Endothelial cell of umbilical vein (primary cell): ENCODE data around the gene MTA1. TPM values are rescaled to one million over a fixed set of nuclear protein-coding genes. Genes with fewer than 3 reads are reported as not detected.

Experiments
- BruUV-seq: library from RNA; stranded (reverse); fragments of 400-500 nt; replicated peaks from 2 replicates; lab custom pipeline; 2021; lab: Mats Ljungman, UMichigan
- CTCF ChIA-PET: fragments of 300-600, 350-600 bp; sonication (Branson Sonifier 250); formaldehyde crosslinking; loops from one replicate; lab custom pipeline; 2021; ENCODE audit warnings: antibody characterized with exemption, inconsistent platforms; lab: Charles Lee
- POLR2A ChIA-PET: fragments of 300-600, 350-600 bp; sonication (Branson Sonifier 250); formaldehyde crosslinking; loops from one replicate; lab custom pipeline; 2021; ENCODE audit warnings: antibody characterized with exemption, inconsistent platforms; lab: Charles Lee
- DNase-seq: peaks from one replicate; pipeline ENCODE4 v3.0.0-alpha.2; 2011; ENCODE audit warnings: low read depth, low spot score
- FAIRE-seq: peaks from 2 replicates; lab custom pipeline; 2011; peaks lifted over from hg19 to GRCh38; lab: Jason Lieb, UNC
- H2AFZ ChIP-seq: 2 replicates; pipeline ENCODE4 v1.6.0; 2012; ENCODE audit warnings: low read depth, low read length, control low read depth, inconsistent platforms
- H3K27ac ChIP-seq: 2 replicates; pipeline ENCODE4 v1.5.1; 2011; ENCODE audit warnings: low read depth, mild to moderate bottlenecking, control low read depth, low read length, moderate library complexity; ENCODE audit not compliant: insufficient read depth
- H3K27me3 ChIP-seq, 2 experiments: 2 replicates each; pipeline versions ENCODE4 v1.6.0 to v1.6.1; 2011; ENCODE audit warnings: low read length in 2 of 2, mixed read lengths in 1 of 2; ENCODE audit not compliant: control insufficient read depth in 2 of 2, insufficient read depth in 2 of 2
- H3K36me3 ChIP-seq, 2 experiments: 2 replicates in 1 of 2; 3 replicates in 1 of 2; pipeline ENCODE4 v1.5.1; 2011; ENCODE audit warnings: low read length in 2 of 2, mild to moderate bottlenecking in 1 of 2, moderate library complexity in 1 of 2; ENCODE audit not compliant: control insufficient read depth in 2 of 2, insufficient read depth in 2 of 2; ENCODE audit errors: extremely low read depth in 1 of 2
- H3K4me1 ChIP-seq: 3 replicates; pipeline ENCODE4 v1.5.1; 2011; ENCODE audit warnings: mild to moderate bottlenecking, low read length; ENCODE audit not compliant: control insufficient read depth, insufficient read depth; ENCODE audit errors: extremely low read depth
- H3K4me2 ChIP-seq: 2 replicates; pipeline ENCODE4 v1.6.1; 2011; ENCODE audit warnings: low read length, control low read depth, mixed read lengths; ENCODE audit not compliant: insufficient read depth
- H3K4me3 ChIP-seq, 3 experiments: fragments of 200-600 bp in 1 of 3; sonication (generic), shearing (Covaris generic) in 1 of 3; replicated peaks in 1 of 3; 2 replicates each; pipeline ENCODE4 v1.5.1; 2011 to 2016; ENCODE audit warnings: control low read depth in 3 of 3, low read length in 3 of 3, mild to moderate bottlenecking in 2 of 3, inconsistent platforms in 1 of 3, low read depth in 1 of 3, moderate library complexity in 1 of 3; ENCODE audit not compliant: insufficient read depth in 1 of 3
- H3K79me2 ChIP-seq: 2 replicates; pipeline ENCODE4 v1.6.0; 2012; ENCODE audit warnings: low read length, inconsistent platforms; ENCODE audit not compliant: control insufficient read depth, insufficient read depth
- H3K9ac ChIP-seq: replicated peaks from 2 replicates; pipeline ENCODE3; 2011; ENCODE audit warnings: low read length, control low read depth; ENCODE audit not compliant: insufficient read depth; ENCODE audit errors: extremely low read depth
- H3K9me1 ChIP-seq: replicated peaks from 3 replicates; pipeline ENCODE4 v1.6.0; 2011; ENCODE audit warnings: mild to moderate bottlenecking, low read length; ENCODE audit not compliant: control insufficient read depth, insufficient read depth; ENCODE audit errors: extremely low read depth
- H3K9me3 ChIP-seq: replicated peaks from 2 replicates; pipeline ENCODE4 v1.5.1; 2012; ENCODE audit warnings: low read length, inconsistent platforms; ENCODE audit not compliant: control insufficient read depth, insufficient read depth
- H4K20me1 ChIP-seq: replicated peaks from 2 replicates; pipeline ENCODE3; 2011; ENCODE audit warnings: mild to moderate bottlenecking, low read length; ENCODE audit not compliant: control insufficient read depth, insufficient read depth; ENCODE audit errors: extremely low read depth
- EZH2 ChIP-seq: IDR thresholded peaks from 2 replicates; pipeline ENCODE4 v1.6.1; 2012; ENCODE audit warnings: borderline replicate concordance, low read depth, mild to moderate bottlenecking, moderate library complexity, low read length, inconsistent platforms; ENCODE audit not compliant: severe bottlenecking
- FOS ChIP-seq: IDR thresholded peaks from 2 replicates; pipeline ENCODE4 v1.6.1; 2011; ENCODE audit warnings: mild to moderate bottlenecking, low read length, moderate library complexity, borderline replicate concordance; ENCODE audit not compliant: insufficient read depth
- GATA2 ChIP-seq: IDR thresholded peaks from 2 replicates; pipeline ENCODE4 v1.7.0; 2011; ENCODE audit warnings: low read depth, mild to moderate bottlenecking, moderate library complexity, mixed read lengths, low read length; ENCODE audit not compliant: insufficient read length, insufficient read depth
- JUN ChIP-seq: IDR thresholded peaks from 2 replicates; pipeline ENCODE4 v1.6.1; 2011; ENCODE audit warnings: borderline replicate concordance, low read depth; ENCODE audit not compliant: insufficient read length, insufficient read depth
- MYC ChIP-seq: IDR thresholded peaks from one replicate; pipeline ENCODE4 v1.6.1; 2011; ENCODE audit warnings: mild to moderate bottlenecking, low read depth, low read length
- POLR2A ChIP-seq: IDR thresholded peaks from 2 replicates; pipeline ENCODE4 v1.6.1; 2012; ENCODE audit warnings: low read depth, mild to moderate bottlenecking, control low read depth, low read length
- POLR2AphosphoS5 ChIP-seq: IDR thresholded peaks from 2 replicates; pipeline ENCODE4 v1.6.1; 2012; ENCODE audit warnings: low read depth, mild to moderate bottlenecking, control low read depth, low read length, moderate library complexity; ENCODE audit not compliant: insufficient read depth
- dilution Hi-C: fragments of 300-500 bp; cut with MboI; formaldehyde crosslinking; loops from one replicate; pipeline ENCODE4 v1.15.0; 2019; ENCODE audit warnings: low sequenced_read_pairs; ENCODE audit not compliant: extremely low pct_ligation_motif_present
- intact Hi-C: fragments of 100-400 bp; cut with micrococcal nuclease; formaldehyde crosslinking; loops from one replicate; pipeline ENCODE4 v1.10.0; 2022
- polyA plus RNA-seq, 4 experiments: library from polyadenylated mRNA; depleted of rRNA in 3 of 4; stranded (reverse) in 3 of 4; unstranded in 1 of 4; fragments of >200 nt; gene quantifications; 2 replicates each; pipeline versions ENCODE4 v1.2.1 to v1.2.3, GENCODE V29; 2011 to 2012; ENCODE audit warnings: missing spikeins in 1 of 4
- total RNA-seq: library from RNA; stranded (reverse); gene quantifications from 2 replicates; pipeline ENCODE4 v1.2.3, GENCODE V29; 2021
- TF ChIP-seq, protein P1 (sequence below): IDR thresholded peaks from 2 replicates; pipeline ENCODE4 v1.6.1; 2011; ENCODE audit not compliant: insufficient read depth, insufficient read length
- TF ChIP-seq, protein P2 (sequence below), 2 donors: IDR thresholded peaks; 1 replicate in 1 of 2; 2 replicates in 1 of 2; pipeline ENCODE4 v1.5.1; 2011; ENCODE audit warnings: low read length in 2 of 2, mild to moderate bottlenecking in 2 of 2, moderate library complexity in 2 of 2, control low read depth in 1 of 2, inconsistent platforms in 1 of 2, low read depth in 1 of 2; ENCODE audit not compliant: insufficient read depth in 1 of 2; ENCODE audit errors: extremely low read depth in 1 of 2

The MTA1 gene
- total and polyA plus RNA-seq, 2 donors (not counting 3 experiments of a cell fraction or from before 2014, with no cell fraction given): 85.2 to 167 TPM

DNA sequence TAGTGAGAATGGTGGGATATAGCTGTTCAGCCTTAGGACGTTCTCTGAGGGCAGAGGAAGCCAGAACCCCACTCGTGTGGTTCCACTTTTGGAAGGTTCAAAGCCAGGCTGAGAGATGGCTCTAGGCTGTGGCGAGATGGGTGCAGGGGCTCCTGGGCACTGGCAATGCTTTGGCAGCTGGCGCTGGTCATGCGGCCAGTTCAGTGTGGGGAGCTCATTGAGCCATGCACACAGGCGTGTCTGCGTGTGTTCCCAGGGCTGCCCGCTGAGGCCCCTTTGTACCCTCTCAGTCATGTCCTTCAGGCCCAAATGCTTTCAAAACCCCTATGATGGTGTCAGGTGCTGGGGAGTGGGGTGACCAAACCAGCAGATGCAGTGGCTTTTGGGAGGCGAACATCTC, 19.6 kb upstream of the MTA1 start:
- ChIA-PET CTCF (interaction anchor here (1.0 to 1.7 kb wide), 2 partner anchors 12 to 205 kb away, joined by 4 to 5 read pairs; no protein-coding TSS in a partner anchor), POLR2A (interaction anchor here (1.2 kb wide), 1 partner anchor 11 kb away, joined by 3 read pairs; no protein-coding TSS in a partner anchor)
- Histone ChIP-seq H4K20me1 (no peaks in the 10 kb centered on the region), H3K79me2 (peaks cover 4% of the 10 kb centered on the region), H3K27me3 (no peaks in the 10 kb centered on the region), H3K9me1 (no peaks in the 10 kb centered on the region), H3K4me1 (peaks cover 21% of the 10 kb centered on the region), H3K4me2 (no peak overlapping the region), H3K27ac (no peak overlapping the region), H3K9me3 (no peaks in the 10 kb centered on the region), H2AFZ (no peak overlapping the region), H3K4me3 (no peak overlapping the region), H3K9ac (no peak overlapping the region), H3K36me3 (no peaks in the 10 kb centered on the region)
- dilution Hi-C loops: no loop called here
- no peak for TF ChIP-seq EZH2
- no peak for TF ChIP-seq POLR2AphosphoS5
- TF ChIP-seq MYC: no peak
- TF ChIP-seq, protein P1, sequence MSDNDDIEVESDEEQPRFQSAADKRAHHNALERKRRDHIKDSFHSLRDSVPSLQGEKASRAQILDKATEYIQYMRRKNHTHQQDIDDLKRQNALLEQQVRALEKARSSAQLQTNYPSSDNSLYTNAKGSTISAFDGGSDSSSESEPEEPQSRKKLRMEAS: no peak
- TF ChIP-seq, protein P2, sequence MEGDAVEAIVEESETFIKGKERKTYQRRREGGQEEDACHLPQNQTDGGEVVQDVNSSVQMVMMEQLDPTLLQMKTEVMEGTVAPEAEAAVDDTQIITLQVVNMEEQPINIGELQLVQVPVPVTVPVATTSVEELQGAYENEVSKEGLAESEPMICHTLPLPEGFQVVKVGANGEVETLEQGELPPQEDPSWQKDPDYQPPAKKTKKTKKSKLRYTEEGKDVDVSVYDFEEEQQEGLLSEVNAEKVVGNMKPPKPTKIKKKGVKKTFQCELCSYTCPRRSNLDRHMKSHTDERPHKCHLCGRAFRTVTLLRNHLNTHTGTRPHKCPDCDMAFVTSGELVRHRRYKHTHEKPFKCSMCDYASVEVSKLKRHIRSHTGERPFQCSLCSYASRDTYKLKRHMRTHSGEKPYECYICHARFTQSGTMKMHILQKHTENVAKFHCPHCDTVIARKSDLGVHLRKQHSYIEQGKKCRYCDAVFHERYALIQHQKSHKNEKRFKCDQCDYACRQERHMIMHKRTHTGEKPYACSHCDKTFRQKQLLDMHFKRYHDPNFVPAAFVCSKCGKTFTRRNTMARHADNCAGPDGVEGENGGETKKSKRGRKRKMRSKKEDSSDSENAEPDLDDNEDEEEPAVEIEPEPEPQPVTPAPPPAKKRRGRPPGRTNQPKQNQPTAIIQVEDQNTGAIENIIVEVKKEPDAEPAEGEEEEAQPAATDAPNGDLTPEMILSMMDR (IDR thresholded peaks at IDR 0.05; ENCODE audit: extremely low read depth in 1 of 2, insufficient read depth in 1 of 2, low read depth in 1 of 2, low read length in 2 of 2): no peak
- TF ChIP-seq GATA2: no peak
- no peak for TF ChIP-seq FOS
- no peak for TF ChIP-seq POLR2A
- TF ChIP-seq JUN: no peak
- no peak for DNase-seq
- BruUV-seq: no TSS peak
- FAIRE-seq: no peak
- intact Hi-C loops: no loop called here
